SU-DHL-6 (cell line): Measurements from ENCODE around the gene EPHB2.

Experiments used
- CTCF ChIP-seq: fragments of 200-600 bp; sonication (generic); IDR thresholded peaks from one replicate; pipeline ENCODE4 v1.5.1; 2017; ENCODE audit warnings: antibody characterized with exemption, mild to moderate bottlenecking, low read length, moderate library complexity; ENCODE audit not compliant: insufficient read depth, poor library complexity, severe bottlenecking
- EZH2phosphoT487 ChIP-seq: fragments of 200-600 bp; sonication (generic), shearing (Covaris generic); conservative IDR thresholded peaks from 2 replicates; pipeline ENCODE4 v1.6.1; 2018; ENCODE audit warnings: mild to moderate bottlenecking, antibody characterized with exemption, low read length, moderate library complexity, mixed read lengths

- TF ChIP-seq CTCF (no peak), EZH2phosphoT487 (no peak)
Measured at GRCh38 chr1:22868331-22868730, 157.7 kb downstream of the EPHB2 start.
